PC-9 (cell line): ENCODE measurements around the gene CSGALNACT2. TPM values are rescaled to one million over a fixed set of nuclear protein-coding genes. Genes with fewer than 3 reads are reported as not detected.

Source experiments
- BruUV-seq: library from RNA; stranded (reverse); fragments of 400-500 nt; replicated peaks from 2 replicates; lab custom pipeline; 2021; lab: Mats Ljungman, UMichigan
- CTCF ChIA-PET: fragments of 300-600 bp; sonication (Branson Sonifier 250); formaldehyde crosslinking; loops from one replicate; lab custom pipeline; 2022; ENCODE audit warnings: antibody characterized with exemption; lab: Charles Lee
- POLR2A ChIA-PET: fragments of 300-600 bp; sonication (Branson Sonifier 250); formaldehyde crosslinking; loops from one replicate; lab custom pipeline; 2022; ENCODE audit warnings: antibody characterized with exemption; ENCODE audit not compliant: unreplicated experiment; lab: Charles Lee
- DNase-seq, 2 experiments: peaks; one replicate each; pipeline versions ENCODE4 v3.0.0 to v3.0.0-alpha.2; 2015 to 2022; ENCODE audit warnings: mixed read lengths in 1 of 2
- H2AFZ ChIP-seq: fragments of 200-600 bp; sonication (generic); 2 replicates; pipeline ENCODE4 v1.8.1; 2017; ENCODE audit warnings: antibody characterized with exemption
- H3F3A ChIP-seq: fragments of 200-600 bp; sonication (generic); 2 replicates; pipeline ENCODE4 v1.8.1; 2017; ENCODE audit warnings: antibody characterized with exemption, mild to moderate bottlenecking, low read depth; ENCODE audit not compliant: insufficient read depth
- H3K27ac ChIP-seq: fragments of 200-600 bp; sonication (generic); 2 replicates; pipeline ENCODE4 v1.6.1; 2016; ENCODE audit warnings: mixed run types
- H3K27me3 ChIP-seq: fragments of 200-600 bp; sonication (generic); 2 replicates; pipeline ENCODE4 v1.6.1; 2016; ENCODE audit warnings: low read depth, mixed run types; ENCODE audit not compliant: insufficient read depth
- H3K36me3 ChIP-seq: fragments of 200-600 bp; sonication (generic); 2 replicates; pipeline ENCODE4 v1.6.1; 2016; ENCODE audit warnings: low read depth, mixed run types
- H3K4me1 ChIP-seq: fragments of 200-600 bp; sonication (generic); replicated peaks from 2 replicates; pipeline ENCODE4 v1.6.1; 2016; ENCODE audit warnings: mixed run types; ENCODE audit not compliant: insufficient read depth
- H3K4me2 ChIP-seq: fragments of 200-600 bp; sonication (generic); 2 replicates; pipeline ENCODE4 v1.6.1; 2017; ENCODE audit warnings: mixed run types
- H3K4me3 ChIP-seq: fragments of 200-600 bp; sonication (generic); 2 replicates; pipeline ENCODE4 v1.6.1; 2016; ENCODE audit warnings: mixed run types
- H3K79me2 ChIP-seq: fragments of 200-600 bp; sonication (generic); 2 replicates; pipeline ENCODE4 v1.6.1; 2017; ENCODE audit warnings: low read depth, mixed run types
- H3K9me2 ChIP-seq: fragments of 200-600 bp; sonication (generic); 2 replicates; pipeline ENCODE4 v1.8.1; 2017; ENCODE audit warnings: mild to moderate bottlenecking; ENCODE audit not compliant: insufficient read depth
- H3K9me3 ChIP-seq: fragments of 200-600 bp; sonication (generic); 2 replicates; pipeline ENCODE4 v1.8.1; 2016; ENCODE audit warnings: low read depth; ENCODE audit not compliant: insufficient read depth
- H4K20me1 ChIP-seq: fragments of 200-600 bp; sonication (generic); 2 replicates; pipeline ENCODE4 v1.8.1; 2017; ENCODE audit not compliant: insufficient read depth
- EZH2 ChIP-seq: fragments of 200-600 bp; sonication (generic); IDR thresholded peaks from 2 replicates; pipeline ENCODE4 v1.8.0; 2017; ENCODE audit warnings: antibody characterized with exemption, low read depth
- intact Hi-C: fragments of 100-400 bp; cut with micrococcal nuclease; formaldehyde crosslinking; loops from one replicate; pipeline ENCODE4 v1.10.0; 2022; ENCODE audit not compliant: unreplicated experiment
- total RNA-seq: library from RNA; stranded (reverse); gene quantifications from 2 replicates; pipeline ENCODE4 v1.2.3, GENCODE V29; 2021
- TF ChIP-seq, protein P1 (sequence below): fragments of 200-600 bp; sonication (generic); conservative IDR thresholded peaks from 2 replicates; pipeline ENCODE4 v1.6.1; 2017; ENCODE audit warnings: mixed run types, antibody characterized with exemption, mild to moderate bottlenecking, moderate library complexity

CSGALNACT2 gene
- total RNA-seq, 1 experiment from 2014 or later: 7.2 TPM

DNA sequence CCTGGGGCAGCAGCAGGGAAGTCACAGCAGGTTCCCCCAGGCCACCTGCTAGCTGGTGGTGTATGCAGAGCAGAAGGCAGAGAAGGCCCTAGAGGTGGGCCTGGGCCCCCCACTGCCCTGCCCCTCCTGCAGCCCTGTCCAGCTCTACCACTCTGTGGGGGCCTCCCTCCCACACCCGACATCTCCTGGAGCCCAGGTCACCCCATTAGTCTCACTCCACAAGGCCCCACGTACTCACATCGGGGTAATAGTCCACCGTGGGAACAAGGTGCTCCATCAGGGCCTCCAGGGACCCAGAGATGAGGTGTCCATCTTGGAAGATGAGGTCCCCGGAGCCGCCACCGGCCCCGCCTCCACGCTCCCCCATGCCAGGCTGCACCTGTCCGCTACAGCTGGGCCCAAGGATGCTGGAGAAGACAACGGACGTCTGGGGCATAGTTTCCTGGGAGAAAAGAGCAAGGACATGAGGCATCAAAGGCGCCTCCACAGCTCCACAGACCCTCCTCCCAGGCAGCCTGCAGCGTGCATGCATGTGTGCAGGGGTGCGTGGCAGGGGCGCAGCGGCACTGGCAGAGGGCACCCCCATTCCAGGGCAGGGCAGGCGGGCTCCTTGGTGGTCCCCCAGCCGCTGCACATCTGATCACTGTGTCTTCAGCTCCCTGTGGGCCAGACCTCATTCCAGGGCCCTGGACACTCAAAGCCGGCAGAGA, 67.6 kb downstream of the CSGALNACT2 start:
- no peaks in the 10 kb centered on the region for H3K4me1 ChIP-seq
- H3K9me3 ChIP-seq: no peaks in the 10 kb centered on the region
- no peak overlapping the region for H3K4me2 ChIP-seq
- H3K27me3 ChIP-seq: no peaks in the 10 kb centered on the region
- H3K36me3 ChIP-seq: no peaks in the 10 kb centered on the region
- ChIA-PET CTCF (interaction anchor here (0.5 kb wide), 1 partner anchor 330 kb away, joined by 3 read pairs; no protein-coding TSS in a partner anchor), POLR2A (no interaction called here)
- no peak for TF ChIP-seq EZH2
- TF ChIP-seq, protein P1, sequence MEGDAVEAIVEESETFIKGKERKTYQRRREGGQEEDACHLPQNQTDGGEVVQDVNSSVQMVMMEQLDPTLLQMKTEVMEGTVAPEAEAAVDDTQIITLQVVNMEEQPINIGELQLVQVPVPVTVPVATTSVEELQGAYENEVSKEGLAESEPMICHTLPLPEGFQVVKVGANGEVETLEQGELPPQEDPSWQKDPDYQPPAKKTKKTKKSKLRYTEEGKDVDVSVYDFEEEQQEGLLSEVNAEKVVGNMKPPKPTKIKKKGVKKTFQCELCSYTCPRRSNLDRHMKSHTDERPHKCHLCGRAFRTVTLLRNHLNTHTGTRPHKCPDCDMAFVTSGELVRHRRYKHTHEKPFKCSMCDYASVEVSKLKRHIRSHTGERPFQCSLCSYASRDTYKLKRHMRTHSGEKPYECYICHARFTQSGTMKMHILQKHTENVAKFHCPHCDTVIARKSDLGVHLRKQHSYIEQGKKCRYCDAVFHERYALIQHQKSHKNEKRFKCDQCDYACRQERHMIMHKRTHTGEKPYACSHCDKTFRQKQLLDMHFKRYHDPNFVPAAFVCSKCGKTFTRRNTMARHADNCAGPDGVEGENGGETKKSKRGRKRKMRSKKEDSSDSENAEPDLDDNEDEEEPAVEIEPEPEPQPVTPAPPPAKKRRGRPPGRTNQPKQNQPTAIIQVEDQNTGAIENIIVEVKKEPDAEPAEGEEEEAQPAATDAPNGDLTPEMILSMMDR: no peak
- peaks cover 6% of the 10 kb centered on the region; the same call in 1 of the 2 replicates for H3F3A ChIP-seq
- H2AFZ ChIP-seq: no peak overlapping the region
- H3K4me3 ChIP-seq: no peak overlapping the region
- H3K9me2 ChIP-seq: no peaks in the 10 kb centered on the region
- intact Hi-C loops: loop anchor here (1.0 to 10.0 kb wide), 3 partner anchors 101 to 341 kb away; no protein-coding TSS in a partner anchor
- DNase-seq: no peak
- H3K79me2 ChIP-seq: no peaks in the 10 kb centered on the region
- no peaks in the 10 kb centered on the region for H4K20me1 ChIP-seq
- no TSS peak for BruUV-seq
- no peak overlapping the region for H3K27ac ChIP-seq

DNA sequence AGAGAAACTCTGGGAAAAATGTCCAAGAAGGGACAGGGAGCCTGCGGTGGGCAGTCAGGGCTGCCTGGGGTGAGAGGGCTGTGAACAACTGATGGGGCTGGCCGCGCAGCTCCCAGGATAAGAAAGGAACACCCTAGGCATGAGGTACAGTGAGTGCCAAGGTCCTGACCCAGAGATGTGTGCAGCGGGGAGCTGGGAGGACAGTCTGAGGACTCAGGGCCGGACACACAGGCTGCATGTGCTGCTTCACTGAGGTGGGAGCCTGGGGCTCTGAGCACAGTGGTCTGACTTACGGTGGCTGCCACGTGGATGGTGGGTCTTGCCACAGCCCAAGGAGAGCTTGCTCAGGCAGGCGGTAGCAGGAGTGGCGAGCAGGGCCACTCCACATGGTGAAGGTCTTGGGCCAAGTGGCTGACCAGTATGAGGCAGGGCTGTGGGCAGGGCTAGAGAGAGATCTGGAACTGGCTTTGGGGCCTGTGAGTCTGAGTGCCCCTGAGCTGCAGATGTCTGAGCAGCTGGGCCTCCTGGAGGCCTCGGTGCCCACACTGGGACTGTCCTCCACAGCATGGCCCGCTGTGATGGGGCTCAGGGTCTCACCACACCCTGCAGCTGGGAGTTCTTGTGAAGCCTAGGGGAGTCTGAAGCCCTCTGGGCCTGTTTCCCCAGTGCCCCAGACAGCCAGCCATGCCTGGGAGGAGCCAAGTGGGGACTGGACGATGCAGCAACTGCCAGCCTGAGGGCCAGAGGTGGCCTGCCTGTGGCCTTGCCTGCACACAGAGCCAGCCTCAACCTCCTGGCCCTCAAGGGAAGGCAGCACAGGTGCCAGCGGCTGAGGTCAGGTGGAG, 68.4 kb downstream of the CSGALNACT2 start:
- Histone ChIP-seq H3K36me3 (no peaks in the 10 kb centered on the region), H3K9me3 (no peaks in the 10 kb centered on the region), H4K20me1 (no peaks in the 10 kb centered on the region), H3K27ac (no peak overlapping the region), H3K4me1 (no peaks in the 10 kb centered on the region), H3K9me2 (no peaks in the 10 kb centered on the region), H3K27me3 (no peaks in the 10 kb centered on the region), H3K79me2 (no peaks in the 10 kb centered on the region), H3K4me3 (no peak overlapping the region), H3K4me2 (no peak overlapping the region), H3F3A (peaks cover 6% of the 10 kb centered on the region; the same call in 1 of the 2 replicates), H2AFZ (no peak overlapping the region)
- CTCF ChIA-PET: interaction anchor here (0.5 kb wide), 2 partner anchors 168 to 331 kb away, joined by 3 to 4 read pairs; no protein-coding TSS in a partner anchor
- POLR2A ChIA-PET: no interaction called here
- BruUV-seq: no TSS peak
- intact Hi-C loops: loop anchor here (10.0 kb wide), 2 partner anchors 102 to 342 kb away; no protein-coding TSS in a partner anchor
- no peak for DNase-seq
- TF ChIP-seq, protein P1: no peak
- TF ChIP-seq EZH2: no peak
